ENCODE measurements around the gene RABGAP1L. TPM values are rescaled to one million over a fixed set of nuclear protein-coding genes. Genes with fewer than 3 reads are reported as not detected.

RABGAP1L gene
- total RNA-seq, 2 experiments from 2014 or later = 59.8 to 67.6 TPM

- peaks cover 33% of the 10 kb centered on the region for H3K36me3 ChIP-seq (ENCODE audit: insufficient read depth, low read length)
- Mint-ChIP-seq H3K4me3 (no peak overlapping the region), H3K27me3 (no peaks in the 10 kb centered on the region), H3K36me3 (ENCODE audit: low read depth) (peaks cover 99% of the 10 kb centered on the region), H3K4me1 (ENCODE audit: low read depth) (no peaks in the 10 kb centered on the region), H3K9me3 (peaks cover 11% of the 10 kb centered on the region), H3K27ac (no peak overlapping the region)
- no peak for TF ChIP-seq CTCF (IDR thresholded peaks at IDR 0.05)
- DNase-seq = no peak
- H3K9me3 ChIP-seq (ENCODE audit: control insufficient read depth in 1 of 2, insufficient read depth in 1 of 2, low read length in 2 of 2) = peaks cover 0 to 12% of the 10 kb centered on the region in 2 experiments
- ChIA-PET CTCF (no interaction called here), POLR2A (no interaction called here)
- no peak overlapping the region for H3K27ac ChIP-seq (ENCODE audit: low read depth in 1 of 2, low read length in 2 of 2)
- intact Hi-C loops (cut with DNase I, micrococcal nuclease) = no loop called here
- H3K4me1 ChIP-seq (ENCODE audit: insufficient read depth, low read length) = no peaks in the 10 kb centered on the region
- H3K4me3 ChIP-seq (ENCODE audit: low read length) = no peak overlapping the region
- ATAC-seq (ENCODE audit: poor library complexity) = no peak
- no peaks in the 10 kb centered on the region for H3K27me3 ChIP-seq (ENCODE audit: control insufficient read depth in 1 of 2, insufficient read depth in 2 of 2, low read length in 2 of 2)
These were observed 130.5 kb downstream of the RABGAP1L start for GRCh38 chr1:174289644-174290310.

GRCh38 chr1:174291059-174291458, 131.7 kb downstream of the RABGAP1L start:
- ChIA-PET POLR2A (no interaction called here), CTCF (no interaction called here)
- no peaks in the 10 kb centered on the region for H3K4me1 ChIP-seq (ENCODE audit: insufficient read depth, low read length)
- no peaks in the 10 kb centered on the region for H3K4me1 Mint-ChIP-seq (ENCODE audit: low read depth)
- H3K27ac ChIP-seq (ENCODE audit: low read depth in 1 of 2, low read length in 2 of 2) = no peak overlapping the region
- no peak for TF ChIP-seq CTCF (IDR thresholded peaks at IDR 0.05)
- peaks cover 33% of the 10 kb centered on the region for H3K36me3 ChIP-seq (ENCODE audit: insufficient read depth, low read length)
- no peak overlapping the region for H3K4me3 ChIP-seq (ENCODE audit: low read length)
- no peak for DNase-seq
- no peak overlapping the region for H3K27ac Mint-ChIP-seq
- H3K9me3 ChIP-seq (ENCODE audit: control insufficient read depth in 1 of 2, insufficient read depth in 1 of 2, low read length in 2 of 2) = peaks cover 0 to 12% of the 10 kb centered on the region in 2 experiments
- H3K36me3 Mint-ChIP-seq (ENCODE audit: low read depth) = peaks cover 92% of the 10 kb centered on the region
- no peaks in the 10 kb centered on the region for H3K27me3 ChIP-seq (ENCODE audit: control insufficient read depth in 1 of 2, insufficient read depth in 2 of 2, low read length in 2 of 2)
- no peak overlapping the region for H3K4me3 Mint-ChIP-seq
- intact Hi-C loops (cut with DNase I, micrococcal nuclease) = no loop called here
- H3K9me3 Mint-ChIP-seq = peaks cover 11% of the 10 kb centered on the region
- ATAC-seq (ENCODE audit: poor library complexity) = no peak
- no peaks in the 10 kb centered on the region for H3K27me3 Mint-ChIP-seq

- Histone ChIP-seq H3K27me3 (ENCODE audit: control insufficient read depth in 1 of 2, insufficient read depth in 2 of 2, low read length in 2 of 2) (no peaks in the 10 kb centered on the region), H3K36me3 (ENCODE audit: insufficient read depth, low read length) (peaks cover 11% of the 10 kb centered on the region), H3K4me3 (ENCODE audit: low read length) (no peak overlapping the region), H3K4me1 (ENCODE audit: insufficient read depth, low read length) (no peaks in the 10 kb centered on the region), H3K9me3 (ENCODE audit: control insufficient read depth in 1 of 2, insufficient read depth in 1 of 2, low read length in 2 of 2) (peaks cover 5 to 12% of the 10 kb centered on the region in 2 experiments), H3K27ac (ENCODE audit: low read depth in 1 of 2, low read length in 2 of 2) (no peak overlapping the region)
- Mint-ChIP-seq H3K36me3 (ENCODE audit: low read depth) (peaks cover 87% of the 10 kb centered on the region), H3K27ac (no peak overlapping the region), H3K9me3 (peaks cover 2% of the 10 kb centered on the region), H3K4me1 (ENCODE audit: low read depth) (no peaks in the 10 kb centered on the region), H3K4me3 (no peak overlapping the region), H3K27me3 (no peaks in the 10 kb centered on the region)
- ChIA-PET POLR2A (no interaction called here), CTCF (no interaction called here)
- ATAC-seq (ENCODE audit: poor library complexity) (no peak), DNase-seq (no peak)
- intact Hi-C loops (cut with DNase I, micrococcal nuclease) = no loop called here
- TF ChIP-seq CTCF (IDR thresholded peaks at IDR 0.05) = no peak
These were observed 137.0 kb downstream of the RABGAP1L start for GRCh38 chr1:174296309-174296708.

All from CD4-positive, alpha-beta T cell (primary cell).